ENCODE results near the gene PACSIN3. TPM values are rescaled to one million over a fixed set of nuclear protein-coding genes. Genes with fewer than 3 reads are reported as not detected.

Gene PACSIN3
- total and polyA plus RNA-seq, 2 of the 13 experiments (the other 11 are each of a cell fraction or from before 2014, with no cell fraction given) = 47.9 to 93.3 TPM

DNA sequence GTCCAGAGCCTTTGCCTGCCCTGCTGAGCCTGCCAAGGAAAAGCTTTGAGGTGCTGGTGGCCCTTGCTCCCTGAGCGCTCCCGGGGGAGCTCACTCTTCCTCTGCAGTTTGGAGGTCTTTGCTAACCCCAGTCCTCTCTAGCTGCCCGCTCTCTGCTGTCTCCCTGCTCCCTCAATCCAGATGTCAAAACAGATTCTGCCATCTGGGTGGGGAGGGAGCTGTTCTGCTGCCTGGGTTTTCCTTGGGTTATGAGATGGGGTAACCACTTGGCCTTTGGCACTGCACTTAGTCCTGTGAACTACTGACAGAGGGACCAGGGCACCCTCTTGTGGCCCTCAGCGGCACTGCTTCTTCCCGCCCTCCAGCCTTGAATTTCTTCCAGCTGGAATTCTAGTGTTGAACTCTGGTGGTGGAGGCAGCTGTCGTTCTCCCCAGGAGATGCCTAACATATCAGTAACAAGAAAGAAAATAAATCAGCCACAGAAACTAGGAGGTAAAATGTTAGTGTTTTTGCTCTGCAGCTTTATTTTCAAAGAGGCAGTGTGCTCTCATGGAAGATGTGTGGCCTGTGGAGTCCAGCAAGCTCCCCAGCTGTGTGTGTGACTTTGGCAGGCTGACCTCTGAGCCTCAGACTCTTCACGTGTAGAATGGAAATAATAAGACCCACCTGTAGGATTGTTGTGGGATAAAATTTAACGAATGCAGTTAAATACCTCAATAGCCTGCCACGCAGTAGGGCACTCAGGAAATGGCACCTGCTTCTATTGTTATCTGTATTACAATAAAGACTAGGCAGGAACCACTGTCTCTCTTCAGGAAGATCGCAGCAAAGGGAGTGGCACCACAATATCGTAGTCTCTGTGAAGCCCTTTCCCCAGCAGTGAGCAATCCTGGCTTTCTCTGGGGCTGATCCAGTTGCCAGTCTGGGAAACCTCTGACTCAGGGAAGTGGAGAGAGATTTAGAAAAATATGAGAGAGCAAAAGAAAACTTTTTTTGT is 33.0 kb downstream of the PACSIN3 start (continued):
- TF ChIP-seq MEIS2 (CRISPR knock-in tag; IDR thresholded peaks at IDR 0.05) = 0 out of 2 replicates have a peak, but pooled peaks have one; percentile 26
- TF ChIP-seq, protein P1, sequence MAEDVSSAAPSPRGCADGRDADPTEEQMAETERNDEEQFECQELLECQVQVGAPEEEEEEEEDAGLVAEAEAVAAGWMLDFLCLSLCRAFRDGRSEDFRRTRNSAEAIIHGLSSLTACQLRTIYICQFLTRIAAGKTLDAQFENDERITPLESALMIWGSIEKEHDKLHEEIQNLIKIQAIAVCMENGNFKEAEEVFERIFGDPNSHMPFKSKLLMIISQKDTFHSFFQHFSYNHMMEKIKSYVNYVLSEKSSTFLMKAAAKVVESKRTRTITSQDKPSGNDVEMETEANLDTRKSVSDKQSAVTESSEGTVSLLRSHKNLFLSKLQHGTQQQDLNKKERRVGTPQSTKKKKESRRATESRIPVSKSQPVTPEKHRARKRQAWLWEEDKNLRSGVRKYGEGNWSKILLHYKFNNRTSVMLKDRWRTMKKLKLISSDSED (CRISPR knock-in tag; IDR thresholded peaks at IDR 0.05) = no peak
- no peak for TF ChIP-seq ZNF282 (IDR thresholded peaks at IDR 0.05; ENCODE audit: partially characterized antibody)
- TF ChIP-seq, protein P2, sequence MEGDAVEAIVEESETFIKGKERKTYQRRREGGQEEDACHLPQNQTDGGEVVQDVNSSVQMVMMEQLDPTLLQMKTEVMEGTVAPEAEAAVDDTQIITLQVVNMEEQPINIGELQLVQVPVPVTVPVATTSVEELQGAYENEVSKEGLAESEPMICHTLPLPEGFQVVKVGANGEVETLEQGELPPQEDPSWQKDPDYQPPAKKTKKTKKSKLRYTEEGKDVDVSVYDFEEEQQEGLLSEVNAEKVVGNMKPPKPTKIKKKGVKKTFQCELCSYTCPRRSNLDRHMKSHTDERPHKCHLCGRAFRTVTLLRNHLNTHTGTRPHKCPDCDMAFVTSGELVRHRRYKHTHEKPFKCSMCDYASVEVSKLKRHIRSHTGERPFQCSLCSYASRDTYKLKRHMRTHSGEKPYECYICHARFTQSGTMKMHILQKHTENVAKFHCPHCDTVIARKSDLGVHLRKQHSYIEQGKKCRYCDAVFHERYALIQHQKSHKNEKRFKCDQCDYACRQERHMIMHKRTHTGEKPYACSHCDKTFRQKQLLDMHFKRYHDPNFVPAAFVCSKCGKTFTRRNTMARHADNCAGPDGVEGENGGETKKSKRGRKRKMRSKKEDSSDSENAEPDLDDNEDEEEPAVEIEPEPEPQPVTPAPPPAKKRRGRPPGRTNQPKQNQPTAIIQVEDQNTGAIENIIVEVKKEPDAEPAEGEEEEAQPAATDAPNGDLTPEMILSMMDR (CRISPR knock-in tag; IDR thresholded peaks at IDR 0.05) = peak; percentile 96
- no peak for TF ChIP-seq FOXA1 (IDR thresholded peaks at IDR 0.05)
- no peak for TF ChIP-seq FOXA1 (CRISPR knock-in tag; IDR thresholded peaks at IDR 0.05)
- TF ChIP-seq ZNF343 (CRISPR knock-in tag; IDR thresholded peaks at IDR 0.05) = no peak
- no peak for TF ChIP-seq MATR3 (CRISPR knock-in tag; IDR thresholded peaks at IDR 0.05)
- TF ChIP-seq ARHGAP35 (CRISPR knock-in tag; IDR thresholded peaks at IDR 0.05; ENCODE audit: borderline replicate concordance) = no peak
- no peak for TF ChIP-seq ZC3H13 (CRISPR knock-in tag; IDR thresholded peaks at IDR 0.05)
- TF ChIP-seq ZMYM2 (CRISPR knock-in tag; IDR thresholded peaks at IDR 0.05) = no peak
- TF ChIP-seq ZNF263 (CRISPR knock-in tag; IDR thresholded peaks at IDR 0.05) = no peak
- peak; percentile 25; the same call in 1 of the 2 replicates for TF ChIP-seq RXRB (CRISPR knock-in tag; IDR thresholded peaks at IDR 0.05; ENCODE audit: borderline replicate concordance)
- TF ChIP-seq ATM (IDR thresholded peaks at IDR 0.05; ENCODE audit: borderline replicate concordance) = no peak
- TF ChIP-seq ZSCAN12 (CRISPR knock-in tag; IDR thresholded peaks at IDR 0.05) = no peak
- TF ChIP-seq, protein P3, sequence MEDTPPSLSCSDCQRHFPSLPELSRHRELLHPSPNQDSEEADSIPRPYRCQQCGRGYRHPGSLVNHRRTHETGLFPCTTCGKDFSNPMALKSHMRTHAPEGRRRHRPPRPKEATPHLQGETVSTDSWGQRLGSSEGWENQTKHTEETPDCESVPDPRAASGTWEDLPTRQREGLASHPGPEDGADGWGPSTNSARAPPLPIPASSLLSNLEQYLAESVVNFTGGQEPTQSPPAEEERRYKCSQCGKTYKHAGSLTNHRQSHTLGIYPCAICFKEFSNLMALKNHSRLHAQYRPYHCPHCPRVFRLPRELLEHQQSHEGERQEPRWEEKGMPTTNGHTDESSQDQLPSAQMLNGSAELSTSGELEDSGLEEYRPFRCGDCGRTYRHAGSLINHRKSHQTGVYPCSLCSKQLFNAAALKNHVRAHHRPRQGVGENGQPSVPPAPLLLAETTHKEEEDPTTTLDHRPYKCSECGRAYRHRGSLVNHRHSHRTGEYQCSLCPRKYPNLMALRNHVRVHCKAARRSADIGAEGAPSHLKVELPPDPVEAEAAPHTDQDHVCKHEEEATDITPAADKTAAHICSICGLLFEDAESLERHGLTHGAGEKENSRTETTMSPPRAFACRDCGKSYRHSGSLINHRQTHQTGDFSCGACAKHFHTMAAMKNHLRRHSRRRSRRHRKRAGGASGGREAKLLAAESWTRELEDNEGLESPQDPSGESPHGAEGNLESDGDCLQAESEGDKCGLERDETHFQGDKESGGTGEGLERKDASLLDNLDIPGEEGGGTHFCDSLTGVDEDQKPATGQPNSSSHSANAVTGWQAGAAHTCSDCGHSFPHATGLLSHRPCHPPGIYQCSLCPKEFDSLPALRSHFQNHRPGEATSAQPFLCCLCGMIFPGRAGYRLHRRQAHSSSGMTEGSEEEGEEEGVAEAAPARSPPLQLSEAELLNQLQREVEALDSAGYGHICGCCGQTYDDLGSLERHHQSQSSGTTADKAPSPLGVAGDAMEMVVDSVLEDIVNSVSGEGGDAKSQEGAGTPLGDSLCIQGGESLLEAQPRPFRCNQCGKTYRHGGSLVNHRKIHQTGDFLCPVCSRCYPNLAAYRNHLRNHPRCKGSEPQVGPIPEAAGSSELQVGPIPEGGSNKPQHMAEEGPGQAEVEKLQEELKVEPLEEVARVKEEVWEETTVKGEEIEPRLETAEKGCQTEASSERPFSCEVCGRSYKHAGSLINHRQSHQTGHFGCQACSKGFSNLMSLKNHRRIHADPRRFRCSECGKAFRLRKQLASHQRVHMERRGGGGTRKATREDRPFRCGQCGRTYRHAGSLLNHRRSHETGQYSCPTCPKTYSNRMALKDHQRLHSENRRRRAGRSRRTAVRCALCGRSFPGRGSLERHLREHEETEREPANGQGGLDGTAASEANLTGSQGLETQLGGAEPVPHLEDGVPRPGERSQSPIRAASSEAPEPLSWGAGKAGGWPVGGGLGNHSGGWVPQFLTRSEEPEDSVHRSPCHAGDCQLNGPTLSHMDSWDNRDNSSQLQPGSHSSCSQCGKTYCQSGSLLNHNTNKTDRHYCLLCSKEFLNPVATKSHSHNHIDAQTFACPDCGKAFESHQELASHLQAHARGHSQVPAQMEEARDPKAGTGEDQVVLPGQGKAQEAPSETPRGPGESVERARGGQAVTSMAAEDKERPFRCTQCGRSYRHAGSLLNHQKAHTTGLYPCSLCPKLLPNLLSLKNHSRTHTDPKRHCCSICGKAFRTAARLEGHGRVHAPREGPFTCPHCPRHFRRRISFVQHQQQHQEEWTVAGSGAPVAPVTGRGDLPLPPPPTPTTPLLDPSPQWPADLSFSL (CRISPR knock-in tag; IDR thresholded peaks at IDR 0.05) = no peak
- TF ChIP-seq, protein P4, sequence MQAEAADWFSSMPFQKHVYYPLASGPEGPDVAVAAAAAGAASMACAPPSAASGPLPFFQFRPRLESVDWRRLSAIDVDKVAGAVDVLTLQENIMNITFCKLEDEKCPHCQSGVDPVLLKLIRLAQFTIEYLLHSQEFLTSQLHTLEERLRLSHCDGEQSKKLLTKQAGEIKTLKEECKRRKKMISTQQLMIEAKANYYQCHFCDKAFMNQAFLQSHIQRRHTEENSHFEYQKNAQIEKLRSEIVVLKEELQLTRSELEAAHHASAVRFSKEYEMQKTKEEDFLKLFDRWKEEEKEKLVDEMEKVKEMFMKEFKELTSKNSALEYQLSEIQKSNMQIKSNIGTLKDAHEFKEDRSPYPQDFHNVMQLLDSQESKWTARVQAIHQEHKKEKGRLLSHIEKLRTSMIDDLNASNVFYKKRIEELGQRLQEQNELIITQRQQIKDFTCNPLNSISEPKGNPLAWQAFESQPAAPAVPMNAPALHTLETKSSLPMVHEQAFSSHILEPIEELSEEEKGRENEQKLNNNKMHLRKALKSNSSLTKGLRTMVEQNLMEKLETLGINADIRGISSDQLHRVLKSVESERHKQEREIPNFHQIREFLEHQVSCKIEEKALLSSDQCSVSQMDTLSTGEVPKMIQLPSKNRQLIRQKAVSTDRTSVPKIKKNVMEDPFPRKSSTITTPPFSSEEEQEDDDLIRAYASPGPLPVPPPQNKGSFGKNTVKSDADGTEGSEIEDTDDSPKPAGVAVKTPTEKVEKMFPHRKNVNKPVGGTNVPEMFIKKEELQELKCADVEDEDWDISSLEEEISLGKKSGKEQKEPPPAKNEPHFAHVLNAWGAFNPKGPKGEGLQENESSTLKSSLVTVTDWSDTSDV (CRISPR knock-in tag; IDR thresholded peaks at IDR 0.05) = no peak
